ENCODE data around the gene VSIR.

The VSIR gene

GRCh38 chr10:71807557-71808510 is 34.5 kb upstream of the VSIR start:
- no peak for FAIRE-seq
- no peak for DNase-seq (ENCODE audit: insufficient read length, low spot score)

GRCh38 chr10:71806704-71807556 is 33.6 kb upstream of the VSIR start:
- no peak for FAIRE-seq
- DNase-seq (ENCODE audit: insufficient read length, low spot score): no peak

GRCh38 chr10:71805776-71806703 is 32.7 kb upstream of the VSIR start:
- DNase-seq (ENCODE audit: insufficient read length, low spot score) (no peak), FAIRE-seq (no peak)

- no peak for FAIRE-seq
- no peak for DNase-seq (ENCODE audit: insufficient read length, low spot score)
These were observed 30.8 kb upstream of the VSIR start for GRCh38 chr10:71804077-71804476.

- FAIRE-seq: no peak
These were observed 29.6 kb upstream of the VSIR start for GRCh38 chr10:71802715-71803488.

GRCh38 chr10:71802235-71802634 is 28.9 kb upstream of the VSIR start:
- DNase-seq (ENCODE audit: insufficient read length, low spot score) (no peak), FAIRE-seq (no peak)

More at GRCh38 chr10:71802715-71803488, 29.6 kb upstream of the VSIR start:
- DNase-seq (ENCODE audit: insufficient read length, low spot score): no peak

GRCh38 chr10:71801361-71801760 is 28.0 kb upstream of the VSIR start:
- no peak for DNase-seq (ENCODE audit: insufficient read length, low spot score)
- FAIRE-seq: no peak

- FAIRE-seq (no peak), DNase-seq (ENCODE audit: insufficient read length, low spot score) (no peak)
These were observed 26.5 kb upstream of the VSIR start for GRCh38 chr10:71799608-71800453.

GRCh38 chr10:71799112-71799511 is 25.8 kb upstream of the VSIR start:
- FAIRE-seq: no peak
- DNase-seq (ENCODE audit: insufficient read length, low spot score): no peak

GRCh38 chr10:71798308-71798624 is 24.9 kb upstream of the VSIR start:
- FAIRE-seq: no peak

GRCh38 chr10:71797533-71798307 is 24.4 kb upstream of the VSIR start:
- FAIRE-seq (no peak), DNase-seq (ENCODE audit: insufficient read length, low spot score) (no peak)

More at GRCh38 chr10:71798308-71798624, 24.9 kb upstream of the VSIR start:
- no peak for DNase-seq (ENCODE audit: insufficient read length, low spot score)

GRCh38 chr10:71796749-71797405 is 23.6 kb upstream of the VSIR start:
- FAIRE-seq (no peak), DNase-seq (ENCODE audit: insufficient read length, low spot score) (no peak)

- FAIRE-seq (no peak), DNase-seq (ENCODE audit: insufficient read length, low spot score) (peak; percentile 42)
These were observed 21.9 kb upstream of the VSIR start for GRCh38 chr10:71795248-71795647.

- DNase-seq (ENCODE audit: insufficient read length, low spot score) (no peak), FAIRE-seq (no peak)
These were observed 17.6 kb upstream of the VSIR start for GRCh38 chr10:71790749-71791440.

- no peak for DNase-seq (ENCODE audit: insufficient read length, low spot score)
- no peak for FAIRE-seq
These were observed 16.6 kb upstream of the VSIR start for GRCh38 chr10:71789871-71790270.

GRCh38 chr10:71788954-71789353 is 15.6 kb upstream of the VSIR start:
- DNase-seq (ENCODE audit: insufficient read length, low spot score) (no peak), FAIRE-seq (no peak)

GRCh38 chr10:71784679-71785272 is 11.5 kb upstream of the VSIR start:
- FAIRE-seq (no peak), DNase-seq (ENCODE audit: insufficient read length, low spot score) (no peak)
